ENCODE results near the gene TMEM120B.
A peak's percentile ranks its signal among the peaks of the same experiment; 100 is the strongest.

- TF ChIP-seq POLR2AphosphoS5 (IDR thresholded peaks at IDR 0.05; ENCODE audit: insufficient read depth in 1 of 2, low read depth in 1 of 2) (peak in 1 of 2 donors; percentile 73), CTCF (IDR thresholded peaks at IDR 0.05) (no peak), POLR2A (IDR thresholded peaks at IDR 0.05) (peak in 1 of 2 donors; percentile 27)
Measured at GRCh38 chr12:121800694-121801594, 88.4 kb downstream of the TMEM120B start.
